Neuronal stem cell (in vitro differentiated cells): ENCODE data around the gene BCS1L.

ENCODE experiments used
- DNase-seq: peaks from one replicate; pipeline ENCODE4 v3.0.0-alpha.2; 2013; ENCODE audit warnings: low spot score
- H2AFZ ChIP-seq: one replicate; pipeline ENCODE4 v1.6.1; 2013; ENCODE audit warnings: mild to moderate bottlenecking, low read length, inconsistent platforms
- H2AK5ac ChIP-seq: 2 replicates; pipeline ENCODE4 v1.6.1; 2013; ENCODE audit warnings: low read depth, mild to moderate bottlenecking, inconsistent platforms, low read length, moderate library complexity, mixed read lengths
- H2BK120ac ChIP-seq: 2 replicates; pipeline ENCODE4 v1.6.1; 2013; ENCODE audit warnings: low read depth, mild to moderate bottlenecking, inconsistent platforms, low read length, moderate library complexity, mixed read lengths
- H2BK12ac ChIP-seq: one replicate; pipeline ENCODE4 v1.6.1; 2013; ENCODE audit warnings: low read length, inconsistent platforms
- H2BK15ac ChIP-seq: 2 replicates; pipeline ENCODE4 v1.6.1; 2013; ENCODE audit warnings: mild to moderate bottlenecking, low read length, inconsistent platforms, mixed read lengths
- H2BK5ac ChIP-seq: one replicate; pipeline ENCODE4 v1.6.1; 2013; ENCODE audit warnings: inconsistent platforms, mild to moderate bottlenecking, low read length, moderate library complexity
- H3K14ac ChIP-seq: one replicate; pipeline ENCODE4 v1.6.1; 2013; ENCODE audit warnings: low read length, inconsistent platforms
- H3K18ac ChIP-seq: 2 replicates; pipeline ENCODE4 v1.6.1; 2013; ENCODE audit warnings: low read length, inconsistent platforms
- H3K23ac ChIP-seq: 2 replicates; pipeline ENCODE4 v1.6.1; 2013; ENCODE audit warnings: low read depth, mild to moderate bottlenecking, mixed read lengths, low read length, inconsistent platforms; ENCODE audit not compliant: poor library complexity
- H3K27ac ChIP-seq: replicated peaks from 3 replicates; pipeline ENCODE4 v1.5.1; 2013; ENCODE audit warnings: low read length, inconsistent platforms
- H3K27me3 ChIP-seq, 3 experiments: 2 replicates each; pipeline ENCODE4 v1.6.1; 2013; ENCODE audit warnings: low read length in 3 of 3, mild to moderate bottlenecking in 2 of 3, inconsistent platforms in 1 of 3, low read depth in 1 of 3, mixed read lengths in 1 of 3, moderate library complexity in 1 of 3; ENCODE audit not compliant: control insufficient read depth in 3 of 3, insufficient read depth in 3 of 3
- H3K36me3 ChIP-seq, 2 donors: replicated peaks in 1 of 2; 2 replicates each; pipeline ENCODE4 v1.6.1; 2013; ENCODE audit warnings: low read length in 2 of 2; ENCODE audit not compliant: control insufficient read depth in 2 of 2, insufficient read depth in 2 of 2
- H3K4ac ChIP-seq: 2 replicates; pipeline ENCODE4 v1.6.1; 2013; ENCODE audit warnings: inconsistent platforms, mild to moderate bottlenecking, low read length, moderate library complexity
- H3K4me1 ChIP-seq, 2 donors: 1 replicate in 1 of 2; 2 replicates in 1 of 2; pipeline ENCODE4 v1.6.1; 2013; ENCODE audit warnings: low read length in 2 of 2, low read depth in 1 of 2; ENCODE audit not compliant: control insufficient read depth in 2 of 2, insufficient read depth in 1 of 2
- H3K4me2 ChIP-seq: one replicate; pipeline ENCODE4 v1.6.1; 2013; ENCODE audit warnings: mild to moderate bottlenecking, low read length, inconsistent platforms; ENCODE audit not compliant: insufficient read depth, poor library complexity, severe bottlenecking
- H3K4me3 ChIP-seq, 2 donors: 2 replicates each; pipeline ENCODE4 v1.5.1; 2013; ENCODE audit warnings: low read length in 2 of 2, mild to moderate bottlenecking in 2 of 2, inconsistent platforms in 1 of 2, moderate library complexity in 1 of 2
- H3K79me1 ChIP-seq: one replicate; pipeline ENCODE4 v1.6.1; 2013; ENCODE audit warnings: low read depth, mild to moderate bottlenecking, inconsistent platforms, low read length, moderate library complexity
- H3K9ac ChIP-seq: one replicate; pipeline ENCODE4 v1.6.1; 2013; ENCODE audit warnings: mild to moderate bottlenecking, low read depth, low read length, inconsistent platforms; ENCODE audit not compliant: poor library complexity
- H3K9me3 ChIP-seq, 2 donors: replicated peaks in 1 of 2; 2 replicates each; pipeline versions ENCODE3 to v1.6.1; 2013; ENCODE audit warnings: low read length in 2 of 2, mild to moderate bottlenecking in 2 of 2, inconsistent platforms in 1 of 2, low read depth in 1 of 2, mixed read lengths in 1 of 2, moderate library complexity in 1 of 2; ENCODE audit not compliant: control insufficient read depth in 2 of 2, insufficient read depth in 1 of 2
- H4K8ac ChIP-seq: one replicate; pipeline ENCODE4 v1.6.1; 2013; ENCODE audit warnings: low read depth, mild to moderate bottlenecking, inconsistent platforms, low read length, moderate library complexity
- H4K91ac ChIP-seq: one replicate; pipeline ENCODE4 v1.6.1; 2013; ENCODE audit warnings: low read length, low read depth, mild to moderate bottlenecking, inconsistent platforms; ENCODE audit not compliant: poor library complexity
- WGBS, 2 donors: extraction: QIAGEN DNeasy Blood & Tissue Kit; methylation state at CpG; one replicate each; pipeline ENCODE4 v1.1.7; 2013; ENCODE audit warnings: missing lambda C conversion rate in 2 of 2, mixed read lengths in 1 of 2; ENCODE audit not compliant: insufficient read length in 2 of 2, insufficient replicate concordance in 1 of 2; ENCODE audit errors: extremely low coverage in 2 of 2; 5-methylcytosine and 5-hydroxymethylcytosine counted together

Gene BCS1L

DNA sequence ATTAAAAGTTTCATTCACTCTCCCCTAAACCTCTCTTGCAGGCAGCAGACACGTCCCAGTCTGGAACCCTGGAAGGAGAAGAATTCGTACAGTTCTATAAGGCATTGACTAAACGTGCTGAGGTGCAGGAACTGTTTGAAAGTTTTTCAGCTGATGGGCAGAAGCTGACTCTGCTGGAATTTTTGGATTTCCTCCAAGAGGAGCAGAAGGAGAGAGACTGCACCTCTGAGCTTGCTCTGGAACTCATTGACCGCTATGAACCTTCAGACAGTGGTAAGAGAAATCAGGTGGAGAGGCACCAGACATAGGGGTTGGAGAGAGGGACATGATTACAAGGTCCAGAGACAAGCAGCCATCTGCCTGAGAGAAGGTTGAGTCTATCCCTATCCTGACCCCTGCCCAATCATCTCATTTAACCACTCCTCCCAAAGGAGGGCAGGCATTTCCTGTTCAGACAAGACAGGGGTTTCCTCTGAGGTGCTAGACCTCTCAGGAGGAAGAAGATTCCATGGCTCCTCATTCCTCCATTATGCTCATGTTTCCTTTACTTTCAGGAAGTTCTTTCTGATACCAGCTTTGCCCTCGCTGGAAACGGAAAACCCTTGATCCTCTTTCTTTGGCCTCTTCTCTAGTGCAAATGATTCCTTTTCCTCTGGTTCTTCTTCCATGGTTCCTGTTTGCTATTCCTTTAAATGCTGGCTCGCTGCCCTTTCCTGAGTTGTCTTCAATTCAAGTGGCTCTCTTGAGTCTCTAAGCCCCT lies 36.7 kb upstream of the BCS1L start:
- H2BK5ac ChIP-seq: no peak overlapping the region
- H3K27me3 ChIP-seq: no peaks in the 10 kb centered on the region
- H3K23ac ChIP-seq: no peak overlapping the region
- WGBS, 2 donors: no CpG with 5 or more reads among the region's 7 CpGs
- no peak overlapping the region for H4K91ac ChIP-seq
- no peak overlapping the region for H3K4me3 ChIP-seq
- no peak overlapping the region for H2AK5ac ChIP-seq
- H3K18ac ChIP-seq: no peak overlapping the region
- no peak overlapping the region for H3K4me2 ChIP-seq
- no peak overlapping the region for H4K8ac ChIP-seq
- H3K79me1 ChIP-seq: no peaks in the 10 kb centered on the region
- DNase-seq: no peak
- H3K4ac ChIP-seq: no peak overlapping the region
- H3K9me3 ChIP-seq: no peaks in the 10 kb centered on the region
- H2BK15ac ChIP-seq: no peak overlapping the region
- no peak overlapping the region for H2BK120ac ChIP-seq
- H3K4me1 ChIP-seq: no peaks in the 10 kb centered on the region
- no peak overlapping the region for H3K9ac ChIP-seq
- no peak overlapping the region for H2BK12ac ChIP-seq
- no peak overlapping the region for H3K14ac ChIP-seq
- no peak overlapping the region for H2AFZ ChIP-seq
- H3K27ac ChIP-seq: no peak overlapping the region
- no peaks in the 10 kb centered on the region for H3K36me3 ChIP-seq

DNA sequence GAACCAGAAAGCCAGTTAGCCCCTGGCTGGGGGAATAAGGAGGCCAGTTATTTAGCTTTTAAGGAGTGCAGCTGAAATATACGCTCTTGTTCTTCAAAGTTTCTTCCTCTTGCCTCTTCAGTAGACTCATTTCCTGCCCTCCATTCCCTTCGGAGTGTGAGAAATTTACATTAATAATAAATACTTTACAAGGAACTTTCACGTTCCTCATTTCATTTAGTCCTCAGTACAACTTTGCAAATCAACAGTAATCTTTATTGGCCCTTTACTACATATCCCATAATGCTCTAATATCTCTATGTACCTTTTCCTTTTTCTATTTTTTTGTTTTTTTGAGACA lies 36.1 kb upstream of the BCS1L start:
- Histone ChIP-seq H4K8ac (no peak overlapping the region), H3K14ac (no peak overlapping the region), H2AK5ac (no peak overlapping the region), H3K18ac (no peak overlapping the region), H3K27me3 (no peaks in the 10 kb centered on the region), H3K27ac (no peak overlapping the region), H4K91ac (no peak overlapping the region), H3K4me2 (no peak overlapping the region), H3K4me3 (no peak overlapping the region), H3K4ac (no peak overlapping the region), H3K36me3 (no peaks in the 10 kb centered on the region), H3K79me1 (no peaks in the 10 kb centered on the region), H2BK5ac (no peak overlapping the region), H2AFZ (no peak overlapping the region), H3K4me1 (no peaks in the 10 kb centered on the region), H3K23ac (no peak overlapping the region), H3K9ac (no peak overlapping the region), H2BK12ac (no peak overlapping the region), H2BK15ac (no peak overlapping the region), H2BK120ac (no peak overlapping the region), H3K9me3 (no peaks in the 10 kb centered on the region)
- no peak for DNase-seq
- no CpG with 5 or more reads among the region's 3 CpGs for WGBS, 2 donors

DNA sequence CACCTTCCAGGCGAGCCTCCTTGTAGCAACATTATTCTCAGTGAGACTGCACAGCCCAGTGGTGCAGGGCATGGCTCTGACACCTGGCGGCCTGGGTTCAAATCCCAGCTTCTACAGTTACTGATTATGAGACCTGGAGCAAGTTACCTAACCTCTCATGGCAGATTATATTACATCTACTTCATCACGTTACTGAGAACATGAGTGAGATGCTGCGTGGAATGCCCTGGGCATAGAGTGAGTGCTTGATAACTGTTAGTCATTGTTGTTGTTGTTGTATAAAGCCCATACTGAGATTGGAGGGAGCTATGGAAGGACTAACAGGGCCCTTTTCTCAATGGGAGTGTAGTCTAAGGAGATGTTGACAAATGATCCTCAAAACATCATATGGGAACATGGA lies 33.1 kb upstream of the BCS1L start:
- no CpG with 5 or more reads among the region's 4 CpGs for WGBS, 2 donors
- Histone ChIP-seq H3K27me3 (no peaks in the 10 kb centered on the region), H3K18ac (no peak overlapping the region), H2AK5ac (no peak overlapping the region), H3K27ac (no peak overlapping the region), H3K14ac (no peak overlapping the region), H3K9me3 (no peaks in the 10 kb centered on the region), H2BK120ac (no peak overlapping the region), H2BK5ac (no peak overlapping the region), H3K4me3 (no peak overlapping the region), H3K4me2 (no peak overlapping the region), H2BK15ac (no peak overlapping the region), H2BK12ac (no peak overlapping the region), H3K79me1 (no peaks in the 10 kb centered on the region), H3K4me1 (no peaks in the 10 kb centered on the region), H2AFZ (no peak overlapping the region), H4K91ac (no peak overlapping the region), H3K4ac (no peak overlapping the region), H4K8ac (no peak overlapping the region), H3K9ac (no peak overlapping the region), H3K23ac (no peak overlapping the region), H3K36me3 (no peaks in the 10 kb centered on the region)
- no peak for DNase-seq

DNA sequence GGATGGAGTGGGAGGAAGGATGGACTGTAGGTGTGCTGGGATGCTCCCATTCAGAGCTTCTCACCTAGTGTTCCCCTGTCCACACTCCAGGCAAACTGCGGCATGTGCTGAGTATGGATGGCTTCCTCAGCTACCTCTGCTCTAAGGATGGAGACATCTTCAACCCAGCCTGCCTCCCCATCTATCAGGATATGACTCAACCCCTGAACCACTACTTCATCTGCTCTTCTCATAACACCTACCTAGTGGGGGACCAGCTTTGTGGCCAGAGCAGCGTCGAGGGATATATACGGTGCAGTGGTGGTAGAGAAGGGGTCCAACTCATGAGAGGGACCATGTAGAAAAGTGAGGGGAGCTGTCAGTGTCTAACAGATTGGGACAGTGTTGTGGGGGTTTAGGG lies 31.5 kb upstream of the BCS1L start:
- WGBS, 2 donors: no CpG with 5 or more reads among the region's 4 CpGs
- peak overlapping the region in 1 of 2 donors; percentile 26 for H3K4me3 ChIP-seq

More for the DNA sequence above, 31.5 kb upstream of the BCS1L start:
- Histone ChIP-seq H4K91ac (no peak overlapping the region), H3K4me2 (no peak overlapping the region), H3K23ac (no peak overlapping the region), H3K9me3 (no peaks in the 10 kb centered on the region), H2BK12ac (no peak overlapping the region), H2BK5ac (no peak overlapping the region), H3K4me1 (no peaks in the 10 kb centered on the region), H3K79me1 (no peaks in the 10 kb centered on the region), H3K9ac (no peak overlapping the region), H3K27ac (no peak overlapping the region), H4K8ac (no peak overlapping the region), H3K18ac (no peak overlapping the region), H2BK15ac (no peak overlapping the region), H2BK120ac (no peak overlapping the region), H3K27me3 (no peaks in the 10 kb centered on the region), H2AFZ (no peak overlapping the region), H3K36me3 (peaks cover 0 to 1% of the 10 kb centered on the region in 2 donors), H2AK5ac (no peak overlapping the region), H3K14ac (no peak overlapping the region), H3K4ac (no peak overlapping the region)
- DNase-seq: no peak
